DND-41 (cell line): ENCODE data around the gene ZSWIM4.
"Not testable (repeated sequence)": the region's sequence is repeated elsewhere in the genome, so short reads cannot be mapped to it uniquely, and the experiment has no call there.

ENCODE experiments used
- ATAC-seq: fragments of 200-7000 bp; cut with Tn5 transposase; 3 replicates; pipeline ENCODE4 v1.9.1; 2021; ENCODE audit warnings: low read depth; ENCODE audit not compliant: insufficient read depth
- DNase-seq: peaks from one replicate; pipeline ENCODE4 v3.0.0-alpha.2; 2020
- H2AFZ ChIP-seq: 2 replicates; pipeline ENCODE4 v1.6.0; 2012; ENCODE audit warnings: low read depth, low read length
- H3K27ac ChIP-seq: 2 replicates; pipeline ENCODE4 v1.5.1; 2012; ENCODE audit warnings: low read length, inconsistent platforms
- H3K27me3 ChIP-seq: fragments of 200-600 bp; sonication (generic); 2 replicates; pipeline ENCODE4 v1.6.0; 2012; ENCODE audit warnings: low read length, mild to moderate bottlenecking, inconsistent platforms; ENCODE audit not compliant: insufficient read depth, poor library complexity
- H3K36me3 ChIP-seq: 2 replicates; pipeline ENCODE4 v1.5.1; 2012; ENCODE audit warnings: low read length, inconsistent platforms; ENCODE audit not compliant: insufficient read depth
- H3K4me1 ChIP-seq: 2 replicates; pipeline ENCODE4 v1.5.1; 2012; ENCODE audit warnings: mild to moderate bottlenecking, low read length; ENCODE audit not compliant: insufficient read depth
- H3K4me2 ChIP-seq: 2 replicates; pipeline ENCODE4 v1.6.0; 2012; ENCODE audit warnings: mild to moderate bottlenecking, moderate library complexity, low read length, inconsistent platforms; ENCODE audit not compliant: insufficient read depth
- H3K4me3 ChIP-seq, 2 experiments: fragments of 200-600 bp in 1 of 2; shearing (Covaris generic) in 1 of 2; 2 replicates each; pipeline ENCODE4 v1.5.1; 2012 to 2016; ENCODE audit warnings: inconsistent platforms in 2 of 2, low read length in 2 of 2, mild to moderate bottlenecking in 2 of 2, low read depth in 1 of 2, moderate library complexity in 1 of 2
- H3K79me2 ChIP-seq: 2 replicates; pipeline ENCODE4 v1.6.0; 2012; ENCODE audit warnings: low read length, inconsistent platforms; ENCODE audit not compliant: insufficient read depth
- H3K9ac ChIP-seq: 2 replicates; pipeline ENCODE4 v1.6.0; 2012; ENCODE audit warnings: low read depth, mild to moderate bottlenecking, inconsistent platforms, low read length, moderate library complexity
- H3K9me3 ChIP-seq: 2 replicates; pipeline ENCODE4 v1.5.1; 2012; ENCODE audit warnings: low read length, moderate library complexity, mild to moderate bottlenecking, inconsistent platforms; ENCODE audit not compliant: insufficient read depth, severe bottlenecking
- H4K20me1 ChIP-seq: 2 replicates; pipeline ENCODE4 v1.6.0; 2012; ENCODE audit warnings: low read length; ENCODE audit not compliant: insufficient read depth
- EZH2 ChIP-seq: IDR thresholded peaks from 3 replicates; pipeline ENCODE4 v1.6.1; 2012; ENCODE audit warnings: borderline replicate concordance, low read depth, mild to moderate bottlenecking, moderate library complexity, low read length, inconsistent platforms; ENCODE audit not compliant: severe bottlenecking
- TF ChIP-seq, protein P1 (sequence below): IDR thresholded peaks from 2 replicates; pipeline ENCODE4 v1.5.1; 2012; ENCODE audit warnings: borderline replicate concordance, low read length, moderate library complexity, mild to moderate bottlenecking; ENCODE audit not compliant: poor library complexity, severe bottlenecking; ENCODE audit errors: extremely low read depth

The ZSWIM4 gene

GRCh38 chr19:13848798-13849676, 53.8 kb downstream of the ZSWIM4 start:
- Histone ChIP-seq H3K4me3 (no peak overlapping the region), H2AFZ (no peak overlapping the region), H3K79me2 (no peaks in the 10 kb centered on the region), H3K36me3 (no peaks in the 10 kb centered on the region), H4K20me1 (no peaks in the 10 kb centered on the region), H3K27ac (no peak overlapping the region), H3K27me3 (no peaks in the 10 kb centered on the region), H3K9me3 (no peaks in the 10 kb centered on the region), H3K9ac (no peak overlapping the region), H3K4me2 (no peak overlapping the region), H3K4me1 (peaks cover 26% of the 10 kb centered on the region)
- DNase-seq = no peak
- no peak for TF ChIP-seq EZH2
- TF ChIP-seq, protein P1, sequence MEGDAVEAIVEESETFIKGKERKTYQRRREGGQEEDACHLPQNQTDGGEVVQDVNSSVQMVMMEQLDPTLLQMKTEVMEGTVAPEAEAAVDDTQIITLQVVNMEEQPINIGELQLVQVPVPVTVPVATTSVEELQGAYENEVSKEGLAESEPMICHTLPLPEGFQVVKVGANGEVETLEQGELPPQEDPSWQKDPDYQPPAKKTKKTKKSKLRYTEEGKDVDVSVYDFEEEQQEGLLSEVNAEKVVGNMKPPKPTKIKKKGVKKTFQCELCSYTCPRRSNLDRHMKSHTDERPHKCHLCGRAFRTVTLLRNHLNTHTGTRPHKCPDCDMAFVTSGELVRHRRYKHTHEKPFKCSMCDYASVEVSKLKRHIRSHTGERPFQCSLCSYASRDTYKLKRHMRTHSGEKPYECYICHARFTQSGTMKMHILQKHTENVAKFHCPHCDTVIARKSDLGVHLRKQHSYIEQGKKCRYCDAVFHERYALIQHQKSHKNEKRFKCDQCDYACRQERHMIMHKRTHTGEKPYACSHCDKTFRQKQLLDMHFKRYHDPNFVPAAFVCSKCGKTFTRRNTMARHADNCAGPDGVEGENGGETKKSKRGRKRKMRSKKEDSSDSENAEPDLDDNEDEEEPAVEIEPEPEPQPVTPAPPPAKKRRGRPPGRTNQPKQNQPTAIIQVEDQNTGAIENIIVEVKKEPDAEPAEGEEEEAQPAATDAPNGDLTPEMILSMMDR = no peak
- no peak for ATAC-seq

DNA sequence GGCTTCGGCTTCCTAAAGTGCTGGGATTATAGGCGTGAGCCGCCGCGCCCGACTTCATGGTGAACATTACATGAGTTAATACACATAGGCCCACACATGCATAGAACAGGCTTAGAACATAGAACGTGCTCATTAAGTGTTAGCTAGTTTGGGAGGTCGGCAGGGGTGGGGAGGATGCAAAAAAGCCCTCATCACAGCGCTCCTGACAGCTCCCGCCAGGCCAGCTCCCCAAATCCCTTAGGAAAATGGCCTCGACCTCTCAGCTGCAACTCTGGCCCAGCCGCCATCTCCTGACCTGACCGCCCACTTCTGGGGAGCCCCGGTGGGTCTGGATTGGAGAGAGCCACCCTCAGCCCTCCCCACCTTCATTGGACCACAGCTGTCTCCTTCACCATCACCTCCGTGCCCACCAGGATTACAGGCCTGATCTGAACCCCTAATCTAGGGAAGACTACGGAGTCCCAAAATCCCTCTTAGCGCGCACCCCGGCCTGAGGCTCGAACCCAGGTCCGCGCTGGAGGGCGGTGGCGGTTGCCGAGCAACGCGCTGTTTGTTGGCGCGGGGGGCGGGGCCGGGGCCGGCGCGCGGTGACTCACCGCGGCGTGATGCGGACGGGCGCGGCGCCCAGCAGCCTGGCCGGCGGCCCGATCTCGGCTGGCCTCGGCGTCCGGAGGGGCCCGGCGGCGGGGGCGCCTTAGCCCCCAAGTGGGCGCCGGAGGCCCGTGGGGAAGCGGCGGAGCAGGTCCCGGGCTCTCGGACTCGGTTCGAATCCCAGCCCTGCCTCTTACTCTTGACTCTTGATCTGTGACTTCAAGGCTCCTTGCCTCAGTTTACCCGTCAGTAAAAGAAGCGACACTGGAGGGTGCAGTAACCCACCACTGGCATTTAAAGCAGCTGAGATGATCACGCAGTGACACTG, 55.0 kb downstream of the ZSWIM4 start:
- no peaks in the 10 kb centered on the region for H4K20me1 ChIP-seq
- H2AFZ ChIP-seq = no peak overlapping the region
- no peak overlapping the region for H3K4me2 ChIP-seq
- H3K9me3 ChIP-seq = no peaks in the 10 kb centered on the region
- no peaks in the 10 kb centered on the region for H3K36me3 ChIP-seq
- H3K9ac ChIP-seq = no peak overlapping the region
- no peak overlapping the region for H3K27ac ChIP-seq
- peaks cover 26% of the 10 kb centered on the region for H3K4me1 ChIP-seq
- no peak overlapping the region for H3K4me3 ChIP-seq
- DNase-seq (no peak), ATAC-seq (no peak)
- H3K79me2 ChIP-seq = no peaks in the 10 kb centered on the region
- no peak for TF ChIP-seq EZH2
- H3K27me3 ChIP-seq = no peaks in the 10 kb centered on the region

DNA sequence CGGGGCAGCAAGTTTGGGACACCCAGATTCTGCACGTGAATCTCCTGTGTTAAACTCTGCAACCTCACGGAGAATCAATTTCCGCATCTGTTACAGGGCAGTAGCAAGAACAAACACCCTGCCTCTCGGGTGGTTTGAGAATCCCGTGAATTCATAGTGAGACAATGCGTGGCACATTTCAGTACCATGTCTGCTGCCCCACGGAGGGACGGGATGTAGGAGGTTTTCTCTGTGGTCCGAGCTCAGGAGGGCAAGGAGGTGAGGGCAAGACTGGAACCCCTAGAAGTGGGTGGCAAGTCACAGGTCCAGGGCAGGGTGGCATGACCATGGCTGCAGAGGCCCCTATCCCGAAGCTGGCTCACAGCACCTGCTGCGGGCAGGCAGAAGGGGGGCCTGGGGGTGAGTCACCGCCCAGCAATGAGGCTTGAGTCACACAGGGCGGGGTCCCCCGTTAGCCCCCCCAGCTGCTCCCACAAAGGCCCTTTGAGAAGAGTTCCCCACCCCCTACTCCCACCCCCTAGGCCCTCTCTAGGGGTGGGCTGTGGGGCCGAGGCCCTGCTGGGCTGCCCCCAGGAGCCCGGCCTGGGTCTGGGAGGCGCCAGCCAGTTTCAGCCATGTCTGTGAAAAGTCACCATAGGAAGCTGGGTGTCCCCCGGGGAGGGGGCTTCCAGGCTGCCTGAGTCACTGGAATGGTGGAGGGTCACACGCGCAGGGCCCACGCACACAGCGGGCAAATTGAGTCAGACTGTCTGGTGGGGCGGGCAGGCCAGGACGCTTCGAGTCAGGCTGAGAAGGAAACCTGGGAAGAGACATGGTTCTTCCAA, 55.9 kb downstream of the ZSWIM4 start:
- Histone ChIP-seq H3K36me3 (no peaks in the 10 kb centered on the region), H4K20me1 (no peaks in the 10 kb centered on the region), H2AFZ (no peak overlapping the region), H3K4me3 (no peak overlapping the region), H3K9me3 (no peaks in the 10 kb centered on the region), H3K9ac (no peak overlapping the region), H3K79me2 (no peaks in the 10 kb centered on the region), H3K4me2 (no peak overlapping the region), H3K27ac (no peak overlapping the region), H3K4me1 (peaks cover 21% of the 10 kb centered on the region), H3K27me3 (no peaks in the 10 kb centered on the region)
- DNase-seq (no peak), ATAC-seq (no peak)
- TF ChIP-seq, protein P1 = no peak
- no peak for TF ChIP-seq EZH2

DNA sequence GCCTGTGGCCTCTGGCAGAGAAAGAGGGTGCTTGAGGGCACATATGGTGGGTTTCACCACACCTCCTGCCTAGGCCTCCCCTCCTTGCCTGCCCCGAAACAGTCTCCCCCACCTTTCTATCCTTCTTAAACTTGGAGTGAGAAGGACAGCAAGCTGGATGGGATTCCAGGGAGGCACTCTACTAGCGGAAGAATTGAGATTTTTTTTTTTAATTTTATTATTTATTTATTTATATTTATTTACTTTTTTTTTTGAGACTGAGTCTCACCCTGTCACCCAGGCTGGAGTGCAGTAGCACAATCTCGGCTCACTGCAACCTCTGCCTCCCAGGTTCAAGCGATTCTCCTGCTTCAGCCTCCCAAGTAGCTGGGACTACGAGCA, 56.5 kb downstream of the ZSWIM4 start:
- H3K79me2 ChIP-seq, H3K27ac ChIP-seq, DNase-seq, H2AFZ ChIP-seq, ATAC-seq, H3K4me3 ChIP-seq, H3K36me3 ChIP-seq, H3K27me3 ChIP-seq, H3K9ac ChIP-seq, H3K4me2 ChIP-seq, H3K9me3 ChIP-seq, H4K20me1 ChIP-seq: not testable (repeated sequence)
- peaks cover 15% of the 10 kb centered on the region for H3K4me1 ChIP-seq

DNA sequence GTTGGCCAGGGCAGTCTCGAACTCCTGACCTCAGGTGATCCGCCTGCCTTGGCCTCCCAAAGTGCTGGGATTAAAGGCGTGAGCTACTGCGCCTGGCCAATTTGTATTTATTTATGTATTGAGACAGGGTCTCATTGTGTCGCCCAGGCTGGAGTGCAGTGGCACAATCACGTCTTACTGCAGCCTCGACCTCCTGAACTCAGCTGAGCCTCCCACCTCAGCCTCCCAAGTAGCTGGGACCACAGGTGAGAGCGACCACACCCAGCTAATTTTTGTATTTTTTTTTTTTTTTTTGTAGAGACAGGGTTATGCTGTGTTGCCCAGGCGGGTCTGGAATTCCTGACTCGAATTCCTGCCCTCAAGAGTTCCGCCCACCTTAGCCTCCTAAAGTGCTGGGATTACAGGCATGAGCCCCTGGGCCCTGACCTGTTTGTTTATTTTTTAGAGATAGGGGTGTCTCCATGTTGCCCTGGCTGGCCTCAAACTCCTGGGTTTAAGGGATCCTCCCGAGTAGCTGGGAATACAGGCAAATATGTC, 57.0 kb downstream of the ZSWIM4 start:
- H3K9ac ChIP-seq, H3K27me3 ChIP-seq, H3K79me2 ChIP-seq, ATAC-seq, H3K4me1 ChIP-seq, H3K4me2 ChIP-seq, H3K36me3 ChIP-seq, H3K4me3 ChIP-seq, H3K27ac ChIP-seq, DNase-seq, H3K9me3 ChIP-seq, H4K20me1 ChIP-seq, H2AFZ ChIP-seq: not testable (repeated sequence)
